ENCODE data around the gene ZNF683. TPM values are rescaled to one million over a fixed set of nuclear protein-coding genes. Genes with fewer than 3 reads are reported as not detected.

Gene ZNF683
- total RNA-seq, 1 donor from 2014 or later: not detected

Other genes starting within 250 kb of the ZNF683 start
- not detected in 2 replicates for gene FAM110D, start 213.7 kb downstream of the ZNF683 start, total RNA-seq
- not detected in 2 replicates for gene C1orf232, start 203.8 kb downstream of the ZNF683 start, total RNA-seq
- gene ZNF593, start 202.8 kb downstream of the ZNF683 start, total RNA-seq: 53.0 and 66.9 TPM in 2 replicates
- not detected in 2 replicates for gene ZNF593OS, start 200.9 kb downstream of the ZNF683 start, total RNA-seq
- gene CNKSR1, start 195.3 kb downstream of the ZNF683 start, total RNA-seq: 11.8 and 15.8 TPM in 2 replicates
- gene CATSPER4, start 182.1 kb downstream of the ZNF683 start, total RNA-seq: under 0.01 TPM in 2 replicates
- 8.1 and 8.4 TPM in 2 replicates for gene CEP85, start 138.6 kb downstream of the ZNF683 start, total RNA-seq
- gene SH3BGRL3, start 92.7 kb downstream of the ZNF683 start, total RNA-seq: 14.5 and 28.7 TPM in 2 replicates
- 2.6 and 3.1 TPM in 2 replicates for gene UBXN11, start 66.1 kb downstream of the ZNF683 start, total RNA-seq
- not detected in 2 replicates for gene CD52, start 54.8 kb downstream of the ZNF683 start, total RNA-seq
- gene CRYBG2, start 18.6 kb downstream of the ZNF683 start, total RNA-seq: 19.5 and 67.7 TPM in 2 replicates
- not detected in 2 replicates for gene LIN28A, start 38.1 kb upstream of the ZNF683 start, total RNA-seq
- 55.3 and 64.9 TPM in 2 replicates for gene DHDDS, start 59.6 kb upstream of the ZNF683 start, total RNA-seq
- 87.9 and 283 TPM in 2 replicates for gene HMGN2, start 99.7 kb upstream of the ZNF683 start, total RNA-seq
- 35.5 and 61.3 TPM in 2 replicates for gene RPS6KA1, start 157.0 kb upstream of the ZNF683 start, total RNA-seq

Measured in bronchial epithelial cell (primary cell).